ENCODE data around the gene HS3ST1.

DNA sequence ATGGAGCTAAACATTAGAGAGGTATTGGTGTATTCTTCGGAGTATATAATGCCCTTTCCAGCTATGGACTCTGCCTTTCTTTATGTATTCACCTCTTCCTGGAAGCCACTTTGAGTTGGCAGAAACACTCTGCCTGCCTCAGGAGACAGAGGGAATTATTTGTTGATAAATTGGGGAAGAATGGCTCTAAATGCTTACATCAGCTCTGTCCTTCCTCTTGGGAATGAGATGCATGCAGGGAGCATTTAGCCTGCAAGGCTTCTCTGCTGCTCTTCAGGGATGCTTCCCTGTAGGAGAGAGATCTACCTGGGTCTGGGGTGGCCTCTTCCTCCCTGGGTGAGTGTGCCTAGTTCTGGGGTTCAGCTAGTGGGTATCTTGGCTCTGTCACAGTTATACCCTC lies 6.9 kb upstream of the HS3ST1 start:
- TF ChIP-seq, protein P1, sequence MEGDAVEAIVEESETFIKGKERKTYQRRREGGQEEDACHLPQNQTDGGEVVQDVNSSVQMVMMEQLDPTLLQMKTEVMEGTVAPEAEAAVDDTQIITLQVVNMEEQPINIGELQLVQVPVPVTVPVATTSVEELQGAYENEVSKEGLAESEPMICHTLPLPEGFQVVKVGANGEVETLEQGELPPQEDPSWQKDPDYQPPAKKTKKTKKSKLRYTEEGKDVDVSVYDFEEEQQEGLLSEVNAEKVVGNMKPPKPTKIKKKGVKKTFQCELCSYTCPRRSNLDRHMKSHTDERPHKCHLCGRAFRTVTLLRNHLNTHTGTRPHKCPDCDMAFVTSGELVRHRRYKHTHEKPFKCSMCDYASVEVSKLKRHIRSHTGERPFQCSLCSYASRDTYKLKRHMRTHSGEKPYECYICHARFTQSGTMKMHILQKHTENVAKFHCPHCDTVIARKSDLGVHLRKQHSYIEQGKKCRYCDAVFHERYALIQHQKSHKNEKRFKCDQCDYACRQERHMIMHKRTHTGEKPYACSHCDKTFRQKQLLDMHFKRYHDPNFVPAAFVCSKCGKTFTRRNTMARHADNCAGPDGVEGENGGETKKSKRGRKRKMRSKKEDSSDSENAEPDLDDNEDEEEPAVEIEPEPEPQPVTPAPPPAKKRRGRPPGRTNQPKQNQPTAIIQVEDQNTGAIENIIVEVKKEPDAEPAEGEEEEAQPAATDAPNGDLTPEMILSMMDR (IDR thresholded peaks at IDR 0.05) = no peak
- TF ChIP-seq TCF7L2 (IDR thresholded peaks at IDR 0.05; ENCODE audit: low read depth, low read length) = no peak

All from Panc1 (cell line).